Activated CD4-positive, alpha-beta T cell treated with anti-CD3 and anti-CD28 coated beads, Interleukin-2, Interleukin-4, amounts not matched to agents 100 ng/mL and 50 ng/mL, durations not matched to agents 16 hours and 8 hours (primary cell): ENCODE measurements around the gene RBM38.

Experiments
- DNase-seq: peaks from one replicate; pipeline ENCODE4 v3.0.0-alpha.2; 2020; ENCODE audit warnings: low spot score

The RBM38 gene

GRCh38 chr20:57374931-57375651, 16.1 kb upstream of the RBM38 start:
- DNase-seq, result no peak

GRCh38 chr20:57375652-57376230, 15.5 kb upstream of the RBM38 start:
- no peak for DNase-seq

GRCh38 chr20:57377350-57377749, 13.8 kb upstream of the RBM38 start:
- no peak for DNase-seq

DNA sequence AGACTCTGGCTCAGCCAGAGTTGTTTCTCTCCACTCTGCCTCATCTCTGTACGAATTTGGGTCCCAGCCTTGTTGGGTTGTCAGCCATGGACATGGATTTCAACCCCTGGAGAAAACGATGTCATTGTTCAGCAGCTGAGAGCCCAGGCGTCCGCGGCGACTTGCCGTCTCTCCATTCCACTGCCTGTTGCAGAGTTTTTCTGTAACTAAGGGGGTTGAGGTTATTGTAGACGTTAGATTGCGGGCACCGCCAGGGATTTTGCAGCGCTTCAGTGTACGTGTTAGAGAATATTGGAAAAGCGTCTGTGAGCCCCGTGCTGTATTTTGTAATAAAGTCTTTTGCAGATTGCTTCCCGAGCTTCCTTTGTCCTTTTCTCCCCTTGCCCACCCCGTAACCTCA, 13.1 kb upstream of the RBM38 start:
- no peak for DNase-seq

DNA sequence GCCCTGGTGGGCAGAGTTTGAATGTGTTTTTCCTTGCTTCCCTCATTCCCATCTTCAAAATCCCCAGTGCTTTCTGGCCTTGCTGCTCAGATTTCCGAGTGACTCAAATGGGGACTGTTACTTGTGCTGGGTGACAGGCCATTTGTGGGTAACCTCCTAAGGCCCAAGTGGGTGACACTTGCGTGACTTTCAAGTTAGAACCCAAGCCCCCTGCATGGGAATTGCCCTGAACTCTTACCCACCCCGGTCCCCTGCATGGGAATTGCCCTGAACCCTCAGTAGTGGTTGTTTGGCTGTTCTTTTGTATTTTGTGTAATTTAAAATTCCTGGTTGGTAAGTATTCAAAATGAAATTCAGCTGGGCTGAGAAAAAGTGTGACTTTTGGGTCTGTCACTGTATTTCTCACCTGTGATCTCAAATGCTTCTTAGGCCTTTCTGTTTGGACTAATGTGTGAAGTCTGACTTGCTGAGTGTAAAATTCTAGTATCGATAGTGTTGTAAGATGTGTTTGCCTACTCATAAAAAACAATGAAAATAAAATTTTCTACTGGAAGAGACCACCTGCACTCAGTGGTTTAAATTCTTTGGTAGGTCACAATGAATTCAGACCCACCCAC, 12.4 kb upstream of the RBM38 start:
- DNase-seq, result no peak

GRCh38 chr20:57379263-57379647, 11.9 kb upstream of the RBM38 start:
- DNase-seq, result peak; percentile 31

- no peak for DNase-seq
Measured at GRCh38 chr20:57380081-57380750, 11.0 kb upstream of the RBM38 start.

DNA sequence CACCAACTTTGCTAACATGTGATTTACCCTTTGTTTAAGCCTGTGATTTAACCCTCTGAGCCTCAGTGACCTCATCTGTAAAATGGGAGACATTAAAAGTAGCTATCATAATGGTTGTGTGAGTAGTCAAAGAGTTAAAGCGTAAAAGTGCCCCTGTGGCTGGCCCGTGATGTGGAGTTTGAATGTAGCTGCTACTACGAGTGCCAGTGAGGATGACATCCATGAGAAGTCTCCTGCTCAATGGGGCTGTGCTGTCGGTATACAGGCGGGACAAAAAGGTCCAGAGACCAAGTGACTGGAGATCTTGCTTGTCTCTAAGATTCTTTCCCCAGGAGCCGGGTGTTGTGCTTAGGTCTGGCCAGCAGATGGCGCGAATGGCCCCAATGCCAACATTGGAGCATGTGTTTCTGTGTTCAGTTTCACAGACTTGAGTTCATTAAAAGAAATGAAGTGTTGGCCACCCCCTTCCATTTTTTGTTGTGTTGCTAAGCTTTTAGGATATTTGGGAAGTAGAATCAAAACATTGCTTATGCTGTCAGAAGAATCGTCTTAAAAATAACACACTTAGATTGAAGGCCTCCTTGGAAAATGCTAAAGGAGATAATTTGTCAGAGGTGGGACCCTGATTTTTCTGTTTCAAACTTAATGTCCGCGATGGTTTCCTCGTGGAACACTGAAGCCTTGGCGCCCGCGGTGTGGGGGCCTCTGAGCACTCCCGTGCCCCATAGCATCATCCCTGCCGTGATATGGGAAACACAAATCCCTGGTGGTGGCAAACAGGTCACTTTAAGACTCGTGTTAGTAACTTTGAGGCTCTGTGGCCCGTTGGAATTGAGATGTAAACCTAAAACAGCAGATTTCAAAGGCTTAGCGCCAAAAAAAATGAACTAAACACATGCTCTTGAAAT, 9.3 kb upstream of the RBM38 start:
- peak; percentile 85 for DNase-seq

GRCh38 chr20:57382516-57382915, 8.7 kb upstream of the RBM38 start:
- no peak for DNase-seq

GRCh38 chr20:57383447-57384347, 7.5 kb upstream of the RBM38 start:
- no peak for DNase-seq

- no peak for DNase-seq
Measured at GRCh38 chr20:57384486-57384885, 6.7 kb upstream of the RBM38 start.

DNA sequence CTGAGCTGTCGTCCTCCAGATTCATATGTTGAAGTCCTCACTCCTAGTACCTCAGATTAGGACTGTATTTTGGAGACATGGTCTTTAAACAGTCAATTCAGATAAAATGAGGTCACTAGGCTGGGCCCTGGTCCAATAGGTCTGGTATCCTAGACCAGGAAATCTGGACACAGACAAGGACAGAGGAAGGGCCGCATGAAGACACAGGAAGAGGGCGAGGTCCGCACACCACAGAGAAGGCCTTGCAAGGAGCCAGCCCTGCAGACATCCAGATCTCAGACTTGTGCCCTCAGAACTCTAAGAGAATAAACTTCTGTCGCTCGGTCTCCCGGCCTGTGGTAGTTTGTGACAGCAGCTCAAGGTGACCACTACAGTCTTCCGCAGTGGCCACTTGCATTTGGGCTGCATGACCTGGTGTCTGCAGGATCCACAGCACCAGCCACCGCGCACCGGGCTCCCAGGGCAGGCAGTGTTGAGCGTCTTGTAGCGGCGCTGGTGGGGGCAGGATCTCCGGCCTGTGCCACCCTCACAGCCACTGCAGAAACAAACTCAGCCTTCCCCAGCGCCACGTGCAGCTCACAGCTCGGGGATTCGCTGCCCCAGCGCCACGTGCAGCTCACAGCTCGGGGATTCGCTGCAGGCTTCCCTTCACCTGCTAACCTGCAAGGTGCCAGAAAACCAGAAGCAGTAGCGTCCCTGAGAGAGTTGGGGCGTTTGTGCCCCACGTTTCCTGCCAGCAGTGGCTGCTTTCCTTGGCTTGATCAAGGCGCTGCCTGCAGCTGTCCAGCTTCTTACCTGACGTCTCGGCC, 6.0 kb upstream of the RBM38 start:
- no peak for DNase-seq

DNA sequence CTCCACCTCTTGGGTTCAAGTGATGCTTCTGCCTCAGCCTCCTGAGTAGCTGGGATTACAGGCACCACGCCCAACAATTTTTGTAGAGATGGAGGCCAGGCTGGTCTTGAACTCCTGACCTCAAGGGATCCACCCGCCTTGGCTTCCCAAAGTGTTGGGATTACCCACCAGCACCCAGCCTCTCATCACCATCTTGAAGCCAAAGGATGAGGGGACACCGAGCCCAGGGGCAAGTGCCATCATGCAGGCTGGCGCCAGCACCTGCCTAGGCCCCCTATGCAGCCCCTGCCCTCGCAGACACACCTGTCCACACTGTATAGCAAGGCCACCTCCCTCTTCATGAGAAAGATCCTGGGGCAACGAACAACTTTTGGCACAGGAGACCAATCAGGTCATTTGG, 5.3 kb upstream of the RBM38 start:
- DNase-seq, result no peak

GRCh38 chr20:57386762-57387161, 4.4 kb upstream of the RBM38 start:
- DNase-seq, result no peak

GRCh38 chr20:57387463-57387862, 3.7 kb upstream of the RBM38 start:
- no peak for DNase-seq

- no peak for DNase-seq
Measured at GRCh38 chr20:57387945-57388371, 3.2 kb upstream of the RBM38 start.

DNA sequence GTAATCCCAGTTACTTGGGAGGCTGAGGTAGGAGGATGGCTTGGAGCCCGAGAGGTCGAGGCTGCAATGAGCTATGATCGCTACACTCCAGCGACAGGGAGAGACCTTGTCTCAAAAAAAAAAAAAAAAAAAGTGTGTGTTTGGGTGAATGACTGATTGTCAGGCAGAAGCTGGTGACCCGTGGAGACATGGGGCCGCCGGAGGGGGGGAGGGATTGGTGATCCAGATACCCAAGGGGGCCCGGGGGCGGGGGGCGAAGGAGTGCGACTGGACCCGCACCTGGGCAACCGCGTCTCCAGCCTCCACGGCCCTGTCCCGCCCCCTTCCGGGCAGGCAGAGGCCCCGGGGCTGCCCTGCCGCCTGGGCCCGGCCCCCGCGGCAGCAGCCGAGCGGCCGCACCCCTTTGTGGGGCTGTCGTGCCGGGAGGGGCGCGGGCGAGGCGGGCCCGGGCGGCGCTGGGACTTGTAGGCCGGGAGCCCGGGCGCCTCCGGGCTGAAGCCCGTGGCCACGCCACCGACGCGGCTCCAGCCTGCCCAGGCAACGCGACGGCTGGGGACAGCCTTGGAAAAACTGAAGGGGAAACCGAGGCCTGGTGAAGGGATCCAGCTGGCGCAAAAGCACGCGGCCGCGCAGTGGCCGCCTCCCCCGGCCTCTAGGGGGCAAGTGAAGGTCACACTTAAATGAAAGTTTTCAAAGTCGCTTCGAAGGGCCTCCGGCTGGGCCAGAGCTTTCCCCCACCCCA, 2.1 kb upstream of the RBM38 start:
- DNase-seq, result peak; percentile 55

DNA sequence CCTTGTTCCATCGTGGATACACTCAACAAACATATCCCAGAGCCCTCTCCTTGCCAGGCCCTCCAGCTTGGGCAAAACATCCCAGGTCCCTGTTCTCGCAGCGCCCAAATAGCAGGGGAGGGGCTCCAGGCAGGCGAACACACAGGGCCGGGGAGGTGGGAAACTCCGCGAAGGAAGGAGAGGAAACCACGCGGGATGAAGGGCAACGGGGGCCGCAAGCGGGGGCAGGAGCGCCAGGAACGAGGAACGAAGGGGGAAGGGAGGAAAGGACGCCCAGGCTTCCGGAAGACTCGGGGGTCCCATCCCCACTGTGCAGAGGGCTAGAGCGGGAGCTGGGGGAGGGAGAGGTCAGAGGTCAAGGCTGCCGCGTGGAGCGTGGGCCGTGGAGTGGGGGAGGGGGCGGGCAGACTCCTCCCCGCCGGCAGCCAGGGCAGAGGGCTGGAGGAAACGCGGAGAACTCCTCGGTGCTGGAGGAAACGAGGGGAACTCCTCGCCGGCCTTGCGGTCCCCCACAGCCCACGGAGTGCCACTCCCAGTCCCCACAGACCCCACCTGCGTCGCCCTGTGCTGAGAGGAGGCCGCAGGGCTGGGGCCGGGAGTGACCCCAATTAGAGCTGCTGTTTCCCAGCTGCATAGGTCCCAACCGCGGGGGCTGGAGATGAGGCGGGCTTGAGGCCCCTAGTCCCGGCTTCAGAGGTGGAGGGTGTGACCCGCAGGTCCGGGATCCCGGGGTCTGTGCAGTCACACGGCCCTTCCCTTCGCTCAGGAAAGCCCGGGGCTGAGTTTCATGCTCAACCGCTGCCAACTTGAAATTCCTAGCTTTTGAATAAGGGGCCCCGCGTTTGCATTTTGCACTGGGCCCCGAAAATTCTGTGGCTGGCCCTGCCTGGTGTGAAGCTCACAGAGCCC, 1.2 kb upstream of the RBM38 start:
- DNase-seq, result peak; percentile 62
